Stimulated activated naive CD8-positive, alpha-beta T cell treated with anti-CD3 and anti-CD28 coated beads, Interleukin-15, amount 100 ng/mL, for 72 hours (primary cell): ENCODE results near the gene PPP2R3B.

Source experiments
- ATAC-seq: fragments of 150-1000 bp; cut with Tn5 transposase; 2 replicates; pipeline ENCODE4 v1.10.0; 2021; ENCODE audit warnings: mild to moderate bottlenecking, moderate library complexity
- DNase-seq, 2 donors: peaks; one replicate each; pipeline ENCODE4 v3.0.0; 2021 to 2022
- H3K27ac Mint-ChIP-seq, 2 donors: one replicate each; pipeline ENCODE4 v1.8.0; 2022; ENCODE audit warnings: mild to moderate bottlenecking in 2 of 2, mixed read lengths in 2 of 2, moderate library complexity in 2 of 2
- H3K27me3 Mint-ChIP-seq: one replicate; pipeline ENCODE4 v1.8.0; 2022; ENCODE audit warnings: mixed read lengths
- H3K4me1 Mint-ChIP-seq: one replicate; pipeline ENCODE4 v1.8.0; 2022; ENCODE audit warnings: mild to moderate bottlenecking, mixed read lengths
- H3K4me3 Mint-ChIP-seq, 2 donors: one replicate each; pipeline ENCODE4 v1.8.0; 2022; ENCODE audit warnings: mild to moderate bottlenecking in 2 of 2, mixed read lengths in 2 of 2, moderate library complexity in 1 of 2
- H3K9me3 Mint-ChIP-seq, 2 donors: one replicate each; pipeline ENCODE4 v1.8.0; 2022; ENCODE audit warnings: mixed read lengths in 2 of 2

Gene PPP2R3B

DNA sequence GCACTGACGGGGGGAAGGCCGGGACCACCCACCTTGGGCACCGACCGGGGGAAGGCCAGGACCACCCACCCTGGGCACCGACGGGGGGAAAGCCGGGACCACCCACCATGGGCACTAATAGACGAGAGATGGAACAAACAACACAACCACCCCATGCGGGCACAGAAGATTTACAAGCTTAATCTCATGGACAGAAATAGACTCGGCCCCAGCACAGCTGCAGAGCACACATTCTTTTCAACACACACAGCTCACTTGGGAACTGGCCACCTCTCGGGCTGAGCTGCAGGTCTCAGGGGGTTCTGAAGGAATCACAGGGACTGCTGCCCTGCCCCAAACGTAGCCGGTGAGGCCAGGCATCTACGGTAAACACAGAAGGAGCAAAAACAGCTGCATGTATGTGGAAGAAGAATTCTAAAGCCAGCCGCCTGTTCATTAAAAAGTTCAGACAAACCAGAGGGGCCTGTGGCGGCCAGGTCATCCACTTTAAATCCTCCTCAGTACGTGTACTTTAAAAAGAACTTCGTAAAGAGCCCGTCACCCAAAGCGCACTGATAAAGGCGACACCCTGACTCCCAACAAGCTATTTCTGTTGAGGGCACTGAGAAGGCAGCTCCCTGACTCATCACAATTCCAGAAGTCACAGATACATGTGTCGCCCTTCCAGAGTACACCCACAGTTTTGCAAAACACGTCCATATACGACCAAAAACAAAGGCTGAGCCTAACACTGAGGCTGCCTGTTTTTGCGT, 17.7 kb downstream of the PPP2R3B start:
- Mint-ChIP-seq H3K4me1 (peaks cover 24% of the 10 kb centered on the region), H3K27me3 (peaks cover 26% of the 10 kb centered on the region), H3K4me3 (no peak overlapping the region), H3K9me3 (no peaks in the 10 kb centered on the region), H3K27ac (peak overlapping the region in 1 of 2 donors; percentile 19)
- DNase-seq (no peak), ATAC-seq (no peak)

DNA sequence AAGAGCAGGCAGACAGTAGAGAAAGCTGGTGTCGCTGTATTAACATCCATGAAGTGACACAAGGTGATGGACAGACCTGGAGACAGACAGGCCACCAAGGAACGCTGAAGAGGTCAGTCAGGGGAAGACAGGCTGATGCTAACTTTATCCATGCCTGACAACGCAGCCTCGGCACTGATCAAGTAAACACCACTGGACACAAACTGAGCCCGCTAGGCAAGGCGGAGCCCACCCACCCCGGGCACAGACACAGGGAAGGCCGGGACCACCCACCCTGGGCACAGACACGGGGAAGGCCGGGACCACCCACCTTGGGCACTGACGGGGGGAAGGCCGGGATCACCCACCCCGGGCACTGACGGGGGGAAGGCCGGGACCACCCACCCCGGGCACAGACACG, 18.8 kb downstream of the PPP2R3B start:
- no peak overlapping the region for H3K4me3 Mint-ChIP-seq
- peaks cover 31% of the 10 kb centered on the region for H3K4me1 Mint-ChIP-seq
- DNase-seq (no peak), ATAC-seq (no peak)
- H3K27ac Mint-ChIP-seq = no peak overlapping the region
- H3K27me3 Mint-ChIP-seq = peaks cover 23% of the 10 kb centered on the region
- peaks cover 0 to 8% of the 10 kb centered on the region in 2 donors for H3K9me3 Mint-ChIP-seq

DNA sequence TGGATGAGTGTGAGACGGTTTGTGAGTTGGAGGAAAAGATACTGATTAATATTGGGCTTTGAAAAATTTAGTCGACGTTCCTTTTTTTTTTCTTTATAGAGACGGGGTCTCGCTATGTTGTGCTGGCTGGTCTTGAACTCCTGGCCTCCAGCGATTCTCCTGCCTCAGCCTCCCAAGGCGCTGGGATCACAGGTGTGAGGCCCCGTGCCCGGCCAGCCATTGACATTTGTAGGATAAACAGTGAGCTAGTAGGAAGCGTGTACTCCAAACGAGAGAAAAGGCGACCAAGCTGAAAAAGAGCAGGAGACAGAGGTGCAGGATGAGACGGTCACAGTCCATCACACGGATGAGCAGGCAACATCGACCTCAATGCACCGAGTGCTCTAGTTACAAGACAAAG, 19.4 kb downstream of the PPP2R3B start:
- Mint-ChIP-seq H3K27ac (no peak overlapping the region), H3K4me3 (no peak overlapping the region), H3K27me3 (peaks cover 20% of the 10 kb centered on the region), H3K4me1 (peaks cover 28% of the 10 kb centered on the region), H3K9me3 (peaks cover 2 to 11% of the 10 kb centered on the region in 2 donors)
- DNase-seq (no peak), ATAC-seq (no peak)

DNA sequence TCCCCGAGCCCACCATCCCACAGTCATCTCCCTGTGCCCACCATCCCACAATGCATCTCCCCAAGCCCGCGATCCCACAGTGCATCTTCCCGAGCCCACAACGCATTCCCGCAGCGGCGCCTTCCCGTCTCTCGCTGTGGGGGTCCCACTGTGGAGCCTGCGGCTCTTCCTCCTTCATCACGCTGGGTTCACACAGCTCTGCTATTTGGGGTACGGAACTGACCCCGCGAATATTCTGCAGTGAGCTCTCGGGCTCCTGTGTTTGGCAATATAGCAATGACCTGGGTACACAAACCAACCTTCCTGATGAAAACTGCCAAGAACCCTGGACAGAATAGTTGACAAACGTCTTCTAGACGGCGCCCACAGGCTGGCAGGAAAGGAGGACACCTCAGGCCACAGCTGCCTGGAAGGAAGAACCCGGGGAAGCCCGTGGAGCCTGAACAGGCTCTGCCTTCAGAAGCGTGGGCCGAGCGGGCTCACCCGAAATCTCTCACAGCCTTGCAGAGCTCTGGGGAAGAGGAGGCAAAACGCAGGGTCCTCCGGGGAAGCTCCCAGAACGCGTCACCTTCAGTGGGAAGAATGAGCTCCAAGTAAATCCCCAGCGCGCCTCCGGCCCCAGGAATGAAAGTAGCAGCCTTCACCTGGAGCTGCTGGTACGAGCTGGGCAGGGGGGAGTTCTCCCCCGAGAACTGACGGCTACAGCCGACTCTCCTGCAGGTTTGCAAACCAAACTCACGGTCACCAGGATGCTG, 22.9 kb downstream of the PPP2R3B start:
- DNase-seq (no peak), ATAC-seq (no peak)
- peaks cover 9% of the 10 kb centered on the region for H3K4me1 Mint-ChIP-seq
- H3K27ac Mint-ChIP-seq = peak overlapping the region in 1 of 2 donors; percentile 88
- H3K9me3 Mint-ChIP-seq = peaks cover 23 to 39% of the 10 kb centered on the region in 2 donors
- H3K27me3 Mint-ChIP-seq = no peaks in the 10 kb centered on the region
- no peak overlapping the region for H3K4me3 Mint-ChIP-seq

DNA sequence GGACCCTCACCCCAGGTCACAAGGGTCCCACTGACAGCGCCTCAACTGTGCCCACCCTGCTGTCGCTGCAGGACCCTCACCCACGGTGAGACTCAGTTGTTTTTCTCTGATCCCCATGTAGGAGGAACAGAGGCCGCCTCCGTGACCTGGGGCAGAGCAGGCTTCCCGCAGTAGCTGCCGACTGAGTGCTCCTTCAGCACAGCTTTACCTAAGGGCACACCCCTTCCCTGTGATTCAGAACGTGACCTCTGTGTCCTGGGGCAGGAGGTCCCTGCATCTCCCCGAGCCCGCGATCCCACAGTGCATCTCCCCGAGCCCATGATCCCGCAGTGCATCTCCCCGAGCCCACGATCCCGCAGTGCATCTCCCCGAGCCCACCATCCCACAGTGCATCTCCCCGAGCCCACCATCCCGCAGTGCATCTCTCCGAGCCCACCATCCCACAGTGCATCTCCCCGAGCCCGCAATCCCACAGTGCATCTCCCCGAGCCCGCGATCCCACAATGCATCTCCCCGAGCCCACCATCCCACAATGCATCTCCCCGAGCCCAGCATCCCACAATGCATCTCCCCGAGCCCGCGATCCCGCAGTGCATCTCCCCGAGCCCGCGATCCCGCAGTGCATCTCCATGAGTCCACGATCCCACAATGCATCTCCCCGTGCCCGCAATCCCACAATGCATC, 23.6 kb downstream of the PPP2R3B start:
- H3K27me3 Mint-ChIP-seq = no peaks in the 10 kb centered on the region
- H3K9me3 Mint-ChIP-seq = peaks cover 23 to 40% of the 10 kb centered on the region in 2 donors
- ATAC-seq (no peak), DNase-seq (no peak)
- H3K4me1 Mint-ChIP-seq = peaks cover 14% of the 10 kb centered on the region
- H3K27ac Mint-ChIP-seq = peak overlapping the region in 1 of 2 donors; percentile 54
- H3K4me3 Mint-ChIP-seq = no peak overlapping the region

DNA sequence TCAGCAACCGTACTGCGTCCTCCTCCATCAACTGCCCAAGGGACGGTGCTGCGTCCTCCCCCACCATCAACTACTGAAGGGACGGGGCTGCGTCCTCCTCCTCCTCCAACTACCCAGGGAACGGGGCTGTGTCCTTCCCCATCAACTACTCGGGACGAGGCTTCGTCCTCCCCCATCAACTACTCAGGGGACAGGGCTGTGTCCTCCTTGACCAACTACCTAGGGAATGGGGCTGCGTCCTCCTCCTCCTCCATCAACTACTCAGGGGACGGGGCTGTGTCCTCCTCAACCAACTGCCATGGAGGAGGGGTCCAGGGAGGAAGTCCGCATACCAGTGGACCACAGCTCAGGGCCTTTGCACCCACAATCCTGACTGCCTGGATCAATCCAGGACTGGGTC, 24.4 kb downstream of the PPP2R3B start:
- no peaks in the 10 kb centered on the region for H3K27me3 Mint-ChIP-seq
- ATAC-seq (no peak), DNase-seq (no peak)
- H3K4me3 Mint-ChIP-seq = no peak overlapping the region
- H3K27ac Mint-ChIP-seq = no peak overlapping the region
- H3K9me3 Mint-ChIP-seq = peaks cover 23 to 47% of the 10 kb centered on the region in 2 donors
- H3K4me1 Mint-ChIP-seq = peaks cover 21% of the 10 kb centered on the region

DNA sequence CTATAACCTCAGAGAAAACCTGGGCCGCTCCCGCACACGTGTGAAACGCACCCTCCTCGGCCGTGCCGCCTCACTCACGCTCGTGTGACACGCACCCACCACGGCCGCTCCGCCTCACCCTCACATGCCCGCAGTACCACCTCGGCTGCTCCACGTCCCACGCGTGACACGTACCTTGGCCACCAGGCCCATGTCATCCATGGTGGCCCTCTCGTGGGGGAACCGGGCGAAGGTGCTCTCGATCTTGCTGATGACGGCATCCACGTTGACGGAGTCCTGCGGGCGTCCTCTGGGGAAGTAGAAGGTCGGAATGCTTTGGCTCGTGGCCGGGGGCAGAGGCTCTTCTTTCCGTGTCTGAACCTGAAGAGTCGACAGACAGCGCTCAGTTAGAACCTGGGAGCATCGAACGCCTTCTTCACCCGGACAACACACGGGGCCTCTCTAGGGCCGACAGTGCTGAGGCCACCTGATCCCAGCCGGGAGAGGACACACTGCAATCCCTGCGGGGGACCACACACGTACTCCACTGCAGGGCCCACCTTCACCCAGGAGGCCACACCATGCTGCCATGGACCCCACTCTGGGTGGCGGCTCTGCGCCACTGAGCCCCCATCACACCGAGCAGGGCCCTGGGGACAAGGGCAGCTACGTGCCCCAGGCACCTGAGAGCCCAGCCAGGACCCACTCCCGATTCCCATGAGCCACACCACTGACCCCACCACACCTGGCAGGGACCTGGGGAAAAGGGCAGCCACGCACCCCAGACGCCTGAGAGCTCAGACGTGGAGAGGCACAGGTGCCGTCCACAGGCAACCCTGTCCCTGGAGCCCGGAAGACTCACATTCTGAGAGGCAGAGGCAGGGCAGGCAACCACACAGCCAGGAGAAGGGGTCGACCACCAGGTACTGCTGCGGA, 25.2 kb downstream of the PPP2R3B start:
- H3K27me3 Mint-ChIP-seq = no peaks in the 10 kb centered on the region
- no peak overlapping the region for H3K4me3 Mint-ChIP-seq
- no peak for DNase-seq
- ATAC-seq = no peak
- peaks cover 23 to 47% of the 10 kb centered on the region in 2 donors for H3K9me3 Mint-ChIP-seq
- peak overlapping the region in 1 of 2 donors; percentile 80 for H3K27ac Mint-ChIP-seq
- peaks cover 30% of the 10 kb centered on the region for H3K4me1 Mint-ChIP-seq

DNA sequence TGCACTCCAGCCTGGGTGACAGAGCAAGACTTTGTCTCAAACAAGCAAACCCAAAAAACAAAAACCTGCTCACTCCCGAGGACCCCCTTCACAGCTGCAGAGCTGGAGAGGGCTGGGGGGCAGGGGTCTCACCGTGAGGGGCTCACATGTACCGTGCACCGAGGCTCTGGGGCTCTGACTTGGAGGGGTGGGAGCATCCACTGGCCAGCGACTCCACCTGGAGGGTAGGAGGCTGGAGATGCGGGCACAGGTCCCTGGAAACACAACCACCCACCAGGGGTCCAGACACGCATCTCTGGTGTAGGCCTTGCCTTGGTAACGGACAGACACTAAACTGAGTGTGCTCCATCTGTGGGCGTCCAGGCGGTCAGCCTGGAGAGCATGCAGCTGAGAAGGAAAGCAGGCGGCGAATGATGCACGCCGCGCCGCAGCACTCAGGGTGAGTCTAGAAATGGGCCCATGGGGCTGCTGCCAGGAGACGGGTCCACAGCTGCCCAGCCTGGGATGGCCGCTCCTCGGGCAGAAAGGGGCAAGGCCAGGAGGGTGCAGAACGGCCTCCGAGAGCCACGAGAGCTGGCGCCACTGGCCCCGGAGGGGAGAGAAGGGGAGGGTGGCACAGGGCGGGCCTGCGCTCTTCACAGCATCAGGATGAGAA, 26.1 kb downstream of the PPP2R3B start:
- Mint-ChIP-seq H3K27ac (no peak overlapping the region), H3K27me3 (no peaks in the 10 kb centered on the region), H3K4me1 (peaks cover 35% of the 10 kb centered on the region), H3K9me3 (peaks cover 23 to 47% of the 10 kb centered on the region in 2 donors), H3K4me3 (no peak overlapping the region)
- no peak for ATAC-seq
- DNase-seq = no peak

DNA sequence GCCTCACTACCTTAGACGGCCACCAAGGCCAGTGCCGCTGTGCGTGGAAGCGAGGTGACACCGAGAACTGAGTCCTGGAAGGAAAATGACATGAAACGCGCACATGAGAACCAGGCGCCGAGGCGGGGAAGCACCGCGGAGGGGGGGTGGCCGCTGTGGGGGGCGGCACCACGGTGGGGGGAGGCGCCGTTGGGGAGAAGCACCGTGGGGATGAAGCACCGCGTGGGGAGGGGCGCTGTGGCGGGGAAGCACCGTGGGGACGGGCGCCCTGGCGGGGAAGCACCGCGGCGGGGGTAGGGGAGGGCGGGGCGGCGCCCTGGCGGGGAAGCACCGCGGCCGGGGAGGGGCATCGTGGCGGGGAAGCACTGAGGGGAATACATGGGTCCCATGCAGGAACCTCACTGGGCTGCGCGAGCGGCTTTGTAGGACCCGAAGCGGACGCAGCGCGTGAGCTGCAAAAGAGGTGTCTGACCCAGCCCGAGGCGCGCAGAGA, 28.0 kb downstream of the PPP2R3B start:
- ATAC-seq (peak; percentile 26), DNase-seq (no peak)
- Mint-ChIP-seq H3K4me3 (no peak overlapping the region), H3K27ac (peak overlapping the region; percentile 54 to 93), H3K27me3 (no peaks in the 10 kb centered on the region), H3K9me3 (peaks cover 23 to 46% of the 10 kb centered on the region in 2 donors), H3K4me1 (peaks cover 45% of the 10 kb centered on the region)

DNA sequence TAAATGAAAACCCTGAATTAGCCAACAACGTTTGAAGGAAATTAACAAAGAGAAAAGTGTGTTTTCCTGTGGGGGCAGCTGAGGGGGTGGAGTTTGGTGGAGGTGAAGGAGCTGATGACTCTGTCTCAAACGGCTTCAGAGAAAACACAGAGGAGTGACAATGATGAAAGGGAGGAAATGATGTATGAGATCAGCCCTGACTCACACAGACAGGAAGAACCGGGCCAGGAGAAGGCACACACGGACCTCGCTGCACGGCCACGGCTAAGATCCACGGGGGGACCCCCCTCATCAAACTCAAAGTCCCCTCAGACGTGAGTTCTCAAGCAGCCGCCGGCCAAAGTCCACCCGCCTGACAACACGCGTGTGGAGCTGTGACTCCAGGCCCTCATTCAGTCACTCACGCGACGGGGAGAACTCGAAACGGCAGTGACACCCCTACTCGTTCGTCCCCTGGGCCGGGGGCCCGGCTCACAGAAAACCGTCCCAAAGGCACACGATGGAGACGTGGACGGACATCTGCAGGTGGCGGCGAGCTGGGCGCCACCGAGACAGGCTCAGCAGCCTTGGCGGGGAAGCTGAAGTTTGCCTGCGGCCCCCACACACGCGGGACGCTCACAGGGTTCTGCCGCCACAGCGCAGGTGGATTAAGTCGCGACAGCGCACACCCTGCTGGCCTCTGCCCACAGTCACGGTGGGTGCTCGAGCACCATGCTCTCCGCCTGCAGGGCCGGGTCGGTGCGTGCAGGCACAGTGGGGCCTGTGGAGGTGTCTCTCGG, 28.8 kb downstream of the PPP2R3B start:
- Mint-ChIP-seq H3K4me3 (peak overlapping the region; percentile 62 to 72), H3K27ac (peak overlapping the region; percentile 93 to 95), H3K4me1 (peaks cover 38% of the 10 kb centered on the region), H3K27me3 (no peaks in the 10 kb centered on the region), H3K9me3 (peaks cover 23 to 39% of the 10 kb centered on the region in 2 donors)
- ATAC-seq (peak; percentile 94), DNase-seq (peak; percentile 33 to 70)

DNA sequence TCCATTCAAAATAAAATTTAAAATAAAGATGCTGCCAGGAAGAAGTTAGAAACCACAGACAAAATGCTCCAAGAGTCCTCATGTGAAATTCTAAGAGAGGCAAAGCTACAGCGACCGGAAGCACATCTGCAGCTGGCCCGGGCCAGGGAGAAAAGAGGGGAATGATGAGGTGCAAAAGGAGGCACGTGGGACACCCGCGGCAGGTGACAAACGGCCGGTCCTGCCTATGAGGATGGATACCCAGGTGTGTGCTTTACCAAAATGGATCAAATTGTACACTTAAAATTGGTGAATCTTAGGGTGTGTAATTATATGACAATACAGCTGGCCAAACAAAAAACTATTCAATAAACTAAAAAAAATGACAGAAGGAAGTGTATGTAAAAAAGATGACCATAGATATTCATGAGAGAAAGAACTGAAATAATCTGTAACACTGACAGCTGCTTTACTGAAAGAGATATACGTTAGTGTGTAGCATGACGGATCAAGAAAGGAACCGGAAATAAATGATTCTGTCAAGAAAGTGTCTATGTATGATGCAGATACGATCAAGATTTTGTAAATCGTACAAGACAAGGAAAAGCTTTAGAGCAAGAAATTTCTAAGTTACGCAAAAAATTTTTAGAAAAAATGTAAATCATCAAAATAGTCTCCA, 29.5 kb downstream of the PPP2R3B start:
- peak overlapping the region; percentile 93 to 95 for H3K27ac Mint-ChIP-seq
- peaks cover 38% of the 10 kb centered on the region for H3K4me1 Mint-ChIP-seq
- DNase-seq = no peak
- H3K27me3 Mint-ChIP-seq = no peaks in the 10 kb centered on the region
- H3K4me3 Mint-ChIP-seq = peak overlapping the region; percentile 62 to 72
- H3K9me3 Mint-ChIP-seq = peaks cover 19 to 34% of the 10 kb centered on the region in 2 donors
- peak; percentile 36 for ATAC-seq

DNA sequence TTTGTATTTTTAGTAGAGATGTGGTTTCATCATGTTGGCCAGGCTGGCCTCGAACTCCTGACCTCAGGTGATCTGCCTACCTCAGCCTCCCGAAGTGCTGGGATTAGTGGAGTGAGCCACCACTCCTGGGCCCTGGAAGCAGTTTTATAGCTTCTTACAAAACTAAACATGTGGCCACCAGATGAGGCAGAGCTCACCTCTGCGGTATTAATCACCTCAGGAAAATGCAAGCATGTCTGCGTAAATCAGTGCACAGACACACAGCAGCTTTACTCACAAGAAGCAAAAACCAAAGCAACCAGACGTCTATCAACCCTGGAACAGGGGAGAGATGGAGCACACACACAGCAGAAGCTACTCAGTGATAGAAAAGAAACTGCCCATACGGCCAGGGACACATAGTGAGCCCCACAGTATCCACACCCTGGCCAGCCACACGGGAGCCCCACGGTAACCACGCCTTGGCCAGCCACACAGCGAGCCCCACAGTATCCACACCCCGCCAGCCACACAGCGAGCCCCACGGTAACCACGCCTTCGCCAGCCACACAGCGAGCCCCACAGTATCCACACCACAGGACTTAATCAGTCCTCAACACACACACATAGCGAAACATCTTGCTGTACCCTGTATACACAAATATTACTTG, 30.2 kb downstream of the PPP2R3B start:
- peaks cover 16 to 27% of the 10 kb centered on the region in 2 donors for H3K9me3 Mint-ChIP-seq
- peak overlapping the region in 1 of 2 donors; percentile 72 for H3K4me3 Mint-ChIP-seq
- peaks cover 38% of the 10 kb centered on the region for H3K4me1 Mint-ChIP-seq
- ATAC-seq (no peak), DNase-seq (no peak)
- H3K27ac Mint-ChIP-seq = peak overlapping the region; percentile 93 to 95
- no peaks in the 10 kb centered on the region for H3K27me3 Mint-ChIP-seq
